Left lung (tissue), 10 donors: Measurements from ENCODE around the gene MTG2. TPM values are rescaled to one million over a fixed set of nuclear protein-coding genes. Genes with fewer than 3 reads are reported as not detected.

ENCODE experiments used
- ATAC-seq: fragments of 200-7000 bp; cut with Tn5 transposase; one replicate; pipeline ENCODE4 v1.9.1; 2020; ENCODE audit warnings: moderate library complexity
- DNase-seq, 4 donors: peaks; one replicate each; pipeline ENCODE4 v3.0.0-alpha.2; 2013 to 2020
- H3K27ac ChIP-seq, 2 donors: fragments of 200-600 bp; sonication (generic) in 1 of 2; one replicate each; pipeline versions ENCODE4 v1.5.0 to v1.8.0; 2020 to 2021
- H3K27me3 ChIP-seq, 2 donors: fragments of 200-600 bp; sonication (generic) in 1 of 2; one replicate each; pipeline versions ENCODE4 v1.5.0 to v1.8.0; 2020 to 2021
- H3K36me3 ChIP-seq, 2 donors: fragments of 200-600 bp; sonication (generic) in 1 of 2; one replicate each; pipeline versions ENCODE4 v1.5.0 to v1.8.0; 2020 to 2021
- H3K4me1 ChIP-seq, 2 donors: fragments of 200-600 bp; one replicate each; pipeline ENCODE4 v1.8.0; 2021
- H3K4me3 ChIP-seq, 2 donors: fragments of 200-600 bp; sonication (generic) in 1 of 2; one replicate each; pipeline versions ENCODE4 v1.5.0 to v1.8.0; 2020 to 2021; ENCODE audit warnings: mild to moderate bottlenecking in 1 of 2
- H3K9me3 ChIP-seq, 2 donors: fragments of 200-600 bp; sonication (generic) in 1 of 2; one replicate each; pipeline versions ENCODE4 v1.5.0 to v1.8.0; 2020 to 2021
- intact Hi-C, 2 donors: fragments of 100-400 bp; cut with DNase I; formaldehyde crosslinking; loops; one replicate each; pipeline versions ENCODE4 v1.11.2 to v1.14.2; 2022
- polyA plus RNA-seq, 6 donors: library from polyadenylated mRNA; unstranded; fragments of 120-200 nt; gene quantifications; one replicate each; pipeline ENCODE4 v1.2.1, GENCODE V29; 2013; ENCODE audit not compliant: insufficient read length in 6 of 6
- total RNA-seq, 2 donors: library from RNA; stranded (reverse); fragmentation: NEBNext Ultra II Directional; extraction: Animal tissue kit (Norgen Biotek cat#: 25700); gene quantifications; one replicate each; pipeline ENCODE4 v1.2.1, GENCODE V29; 2021
- TF ChIP-seq, protein P1 (sequence below), 2 donors: fragments of 200-600 bp; sonication (generic) in 1 of 2; IDR thresholded peaks; one replicate each; pipeline versions ENCODE4 v1.5.0 to v1.8.0; 2021; ENCODE audit warnings: antibody characterized with exemption in 2 of 2
- donor health status: DM: no; HTN: yes; CAD: no.
- donor health status: DM: no; HTN: no; CAD: no.

Gene MTG2
- total and polyA plus RNA-seq, 8 donors, result 25.5 to 34.6 (median 31.2) TPM

- TF ChIP-seq, protein P1, sequence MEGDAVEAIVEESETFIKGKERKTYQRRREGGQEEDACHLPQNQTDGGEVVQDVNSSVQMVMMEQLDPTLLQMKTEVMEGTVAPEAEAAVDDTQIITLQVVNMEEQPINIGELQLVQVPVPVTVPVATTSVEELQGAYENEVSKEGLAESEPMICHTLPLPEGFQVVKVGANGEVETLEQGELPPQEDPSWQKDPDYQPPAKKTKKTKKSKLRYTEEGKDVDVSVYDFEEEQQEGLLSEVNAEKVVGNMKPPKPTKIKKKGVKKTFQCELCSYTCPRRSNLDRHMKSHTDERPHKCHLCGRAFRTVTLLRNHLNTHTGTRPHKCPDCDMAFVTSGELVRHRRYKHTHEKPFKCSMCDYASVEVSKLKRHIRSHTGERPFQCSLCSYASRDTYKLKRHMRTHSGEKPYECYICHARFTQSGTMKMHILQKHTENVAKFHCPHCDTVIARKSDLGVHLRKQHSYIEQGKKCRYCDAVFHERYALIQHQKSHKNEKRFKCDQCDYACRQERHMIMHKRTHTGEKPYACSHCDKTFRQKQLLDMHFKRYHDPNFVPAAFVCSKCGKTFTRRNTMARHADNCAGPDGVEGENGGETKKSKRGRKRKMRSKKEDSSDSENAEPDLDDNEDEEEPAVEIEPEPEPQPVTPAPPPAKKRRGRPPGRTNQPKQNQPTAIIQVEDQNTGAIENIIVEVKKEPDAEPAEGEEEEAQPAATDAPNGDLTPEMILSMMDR (IDR thresholded peaks at IDR 0.05), result no peak
- no peaks in the 10 kb centered on the region for H3K9me3 ChIP-seq
- DNase-seq, result peak in 1 of 4 donors; percentile 68
- H3K27ac ChIP-seq, result no peak overlapping the region
- ATAC-seq, result no peak
- no peaks in the 10 kb centered on the region for H3K36me3 ChIP-seq
- intact Hi-C loops, result no loop called here
- H3K27me3 ChIP-seq, result peaks cover 4 to 72% of the 10 kb centered on the region in 2 donors
- no peaks in the 10 kb centered on the region for H3K4me1 ChIP-seq
- H3K4me3 ChIP-seq, result no peak overlapping the region
Observed at GRCh38 chr20:62227591-62227976, 44.8 kb downstream of the MTG2 start.

DNA sequence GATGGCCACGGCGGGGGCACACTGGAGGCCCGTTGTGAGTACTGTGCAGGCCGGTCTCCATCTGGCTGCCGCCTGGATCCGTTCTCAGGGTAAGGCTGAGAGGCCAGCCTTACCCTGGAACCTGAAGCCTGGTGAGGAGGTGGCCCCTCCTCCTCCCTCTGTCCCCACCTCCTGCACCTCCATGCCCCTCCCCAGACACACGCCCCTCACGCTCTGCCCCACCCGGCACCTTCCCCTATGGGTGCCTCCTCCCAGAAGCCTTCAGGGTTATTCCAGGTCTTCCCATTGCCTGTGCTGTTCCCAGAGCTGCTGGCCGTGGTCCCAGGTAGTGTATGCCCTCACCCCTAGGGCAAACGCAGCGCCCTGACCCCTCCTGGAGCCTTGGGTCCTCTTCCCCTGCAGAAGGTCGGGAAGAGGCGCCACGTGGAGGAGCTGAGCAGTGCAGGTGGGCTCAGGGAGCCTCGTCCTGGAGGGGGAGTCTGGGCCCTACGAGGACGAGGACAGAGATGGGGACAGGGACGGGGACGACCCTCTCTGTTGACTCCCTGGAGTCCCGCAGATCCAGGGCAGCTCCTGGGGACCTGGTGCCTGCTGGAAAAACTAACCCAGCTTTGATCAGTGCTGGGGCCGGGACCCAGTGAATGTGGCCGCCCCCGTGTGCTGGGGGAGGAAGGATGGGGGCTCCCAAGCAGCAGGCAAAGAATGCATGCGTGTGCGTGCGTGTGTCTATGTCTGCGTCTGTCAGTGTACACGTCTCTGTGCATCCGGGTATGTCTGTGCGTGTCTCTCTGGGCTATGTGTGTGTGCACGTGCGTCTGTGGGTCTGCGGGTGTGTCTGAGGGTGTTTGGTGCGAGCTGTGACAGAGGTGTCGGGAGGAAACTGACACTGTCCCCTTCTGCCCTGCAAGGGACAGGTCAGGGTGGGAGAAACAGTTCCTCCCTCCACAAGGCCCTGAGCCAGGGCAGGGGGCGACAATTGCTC lies 45.4 kb downstream of the MTG2 start:
- H3K36me3 ChIP-seq, result no peaks in the 10 kb centered on the region
- ATAC-seq, result peak; percentile 40
- DNase-seq, result peak in 1 of 4 donors; percentile 57
- H3K4me1 ChIP-seq, result no peaks in the 10 kb centered on the region
- no peaks in the 10 kb centered on the region for H3K9me3 ChIP-seq
- TF ChIP-seq, protein P1 (IDR thresholded peaks at IDR 0.05), result no peak
- peaks cover 0 to 72% of the 10 kb centered on the region in 2 donors for H3K27me3 ChIP-seq
- H3K4me3 ChIP-seq, result no peak overlapping the region
- intact Hi-C loops, result no loop called here
- no peak overlapping the region for H3K27ac ChIP-seq

- DNase-seq (no peak), ATAC-seq (no peak)
- peaks cover 0 to 70% of the 10 kb centered on the region in 2 donors for H3K27me3 ChIP-seq
- no peaks in the 10 kb centered on the region for H3K36me3 ChIP-seq
- no peak overlapping the region for H3K27ac ChIP-seq
- no peaks in the 10 kb centered on the region for H3K9me3 ChIP-seq
- intact Hi-C loops, result no loop called here
- no peaks in the 10 kb centered on the region for H3K4me1 ChIP-seq
- no peak overlapping the region for H3K4me3 ChIP-seq
- TF ChIP-seq, protein P1 (IDR thresholded peaks at IDR 0.05), result no peak
Observed at GRCh38 chr20:62228982-62229545, 46.2 kb downstream of the MTG2 start.

DNA sequence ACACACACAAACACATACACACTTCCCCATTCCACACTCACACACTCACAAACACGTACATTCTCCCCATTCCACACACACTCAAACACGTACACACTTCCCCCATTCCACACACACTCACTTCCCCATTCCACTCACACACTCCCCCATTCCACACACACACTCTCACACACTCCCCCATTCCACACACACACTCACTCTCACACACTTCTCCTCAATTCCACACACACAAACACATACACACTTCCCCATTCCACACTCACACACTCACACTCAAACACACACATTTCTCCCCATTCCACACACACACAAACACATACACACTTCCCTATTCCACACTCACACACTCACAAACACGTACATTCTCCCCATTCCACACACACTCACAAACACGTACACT lies 46.8 kb downstream of the MTG2 start:
- Histone ChIP-seq H3K4me1 (no peaks in the 10 kb centered on the region), H3K27ac (no peak overlapping the region), H3K27me3 (peaks cover 0 to 64% of the 10 kb centered on the region in 2 donors), H3K36me3 (no peaks in the 10 kb centered on the region), H3K9me3 (no peaks in the 10 kb centered on the region), H3K4me3 (no peak overlapping the region)
- intact Hi-C loops, result no loop called here
- ATAC-seq (no peak), DNase-seq (no peak)
- TF ChIP-seq, protein P1 (IDR thresholded peaks at IDR 0.05), result no peak

DNA sequence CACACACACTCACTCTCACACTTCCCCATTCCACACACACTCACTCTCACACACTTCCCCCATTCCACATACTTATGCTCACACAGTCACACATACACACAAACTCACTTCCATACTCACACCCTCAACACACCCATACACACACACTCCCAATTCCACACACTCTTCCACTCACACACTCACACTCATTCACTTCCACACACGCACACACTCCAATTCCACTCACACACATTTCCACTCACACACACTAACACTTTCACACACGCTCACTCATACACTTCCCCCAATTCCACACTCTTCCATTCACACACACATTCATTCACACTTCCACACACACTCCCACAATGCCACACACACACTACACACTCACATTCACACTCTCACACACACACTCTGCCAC lies 47.4 kb downstream of the MTG2 start:
- intact Hi-C loops, result no loop called here
- H3K9me3 ChIP-seq, result no peaks in the 10 kb centered on the region
- H3K27ac ChIP-seq, result no peak overlapping the region
- ATAC-seq (no peak), DNase-seq (no peak)
- peaks cover 0 to 58% of the 10 kb centered on the region in 2 donors for H3K27me3 ChIP-seq
- TF ChIP-seq, protein P1 (IDR thresholded peaks at IDR 0.05), result no peak
- H3K36me3 ChIP-seq, result no peaks in the 10 kb centered on the region
- no peaks in the 10 kb centered on the region for H3K4me1 ChIP-seq
- H3K4me3 ChIP-seq, result no peak overlapping the region
